H1 (cell line): ENCODE results near the gene C5orf52. TPM values are rescaled to one million over a fixed set of nuclear protein-coding genes. Genes with fewer than 3 reads are reported as not detected.

ENCODE experiments used
- CBX5 ChIP-seq: fragments of 300-800, 300-1000 bp; sonication (generic); IDR thresholded peaks from 2 replicates; pipeline ENCODE4 v1.7.1; 2016; ENCODE audit warnings: antibody characterized with exemption, low read length, low read depth
- CHD2 ChIP-seq: IDR thresholded peaks from 2 replicates; pipeline ENCODE4 v1.6.1; 2012; ENCODE audit warnings: low read length, improper control_type of control experiment
- JUND ChIP-seq: IDR thresholded peaks from 2 replicates; pipeline ENCODE4 v1.6.1; 2011; ENCODE audit warnings: mild to moderate bottlenecking, improper control_type of control experiment, low read length
- POLR2AphosphoS5 ChIP-seq: IDR thresholded peaks from 2 replicates; pipeline ENCODE4 v1.6.1; 2011; ENCODE audit warnings: low read depth, low read length
- RNF2 ChIP-seq: fragments of 200-900, 300-1000 bp; sonication (generic); IDR thresholded peaks from 2 replicates; pipeline ENCODE4 v1.7.1; 2016; ENCODE audit warnings: borderline replicate concordance, low read depth, mild to moderate bottlenecking, antibody characterized with exemption, low read length; ENCODE audit not compliant: poor library complexity, severe bottlenecking; ENCODE audit errors: missing control alignments
- SIX5 ChIP-seq: IDR thresholded peaks from 2 replicates; pipeline ENCODE4 v1.6.1; 2011; ENCODE audit warnings: mild to moderate bottlenecking, low read depth, low read length
- SRF ChIP-seq: IDR thresholded peaks from 2 replicates; pipeline ENCODE4 v1.6.1; 2011; ENCODE audit warnings: mild to moderate bottlenecking, low read depth, low read length, moderate library complexity
- polyA plus RNA-seq, 7 experiments: library from polyadenylated mRNA; depleted of rRNA in 3 of 7; stranded (reverse) in 5 of 7; unstranded in 2 of 7; fragments of >200 nt in 5 of 7; fragments of 200-250 nt in 2 of 7; gene quantifications; 1 replicate in 5 of 7; 2 replicates in 1 of 7; 4 replicates in 1 of 7; pipeline versions ENCODE4 v1.2.1 to v1.2.3, GENCODE V29; 2011 to 2013; ENCODE audit warnings: missing spikeins in 2 of 7, mixed read lengths in 2 of 7
- total RNA-seq: library from RNA; stranded (reverse); fragmentation: NEBNext Ultra II Directional; extraction: Animal tissue kit (Norgen Biotek cat#: 25700); gene quantifications from 2 replicates; pipeline ENCODE4 v1.2.1, GENCODE V29; 2021
- TF ChIP-seq, protein P1 (sequence below): fragments of 300-600 bp; sonication (generic); IDR thresholded peaks from 2 replicates; pipeline ENCODE4 v1.7.1; 2012; ENCODE audit warnings: low read length, moderate library complexity, mild to moderate bottlenecking, inconsistent platforms; ENCODE audit not compliant: insufficient replicate concordance
- TF ChIP-seq, protein P2 (sequence below): IDR thresholded peaks from 2 replicates; pipeline ENCODE4 v1.6.1; 2011; ENCODE audit warnings: low read length, improper control_type of control experiment

C5orf52 gene
- total and polyA plus RNA-seq, 2 of the 8 experiments (the other 6 are each of a cell fraction or from before 2014, with no cell fraction given) = not detected

DNA sequence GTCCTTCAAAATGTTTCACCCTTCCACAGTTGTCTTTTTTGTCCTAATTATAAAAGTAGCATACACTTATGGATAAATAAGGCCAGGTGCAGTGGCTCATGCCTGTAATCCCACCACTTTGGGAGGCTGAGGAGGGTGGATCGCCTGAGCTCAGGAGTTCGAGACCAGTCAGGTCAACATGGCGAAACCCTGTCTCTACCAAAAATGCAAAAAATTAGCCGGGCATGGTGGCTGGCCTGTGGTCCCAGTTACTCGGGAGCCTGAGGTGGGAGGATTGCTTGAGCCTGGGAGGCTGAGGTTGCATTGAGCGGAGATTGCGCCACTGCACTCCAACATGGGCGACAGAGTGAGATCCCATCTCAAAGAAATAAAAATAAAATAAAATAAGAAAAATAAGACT lies 1.6 kb downstream of the C5orf52 start (continued):
- TF ChIP-seq, protein P1, sequence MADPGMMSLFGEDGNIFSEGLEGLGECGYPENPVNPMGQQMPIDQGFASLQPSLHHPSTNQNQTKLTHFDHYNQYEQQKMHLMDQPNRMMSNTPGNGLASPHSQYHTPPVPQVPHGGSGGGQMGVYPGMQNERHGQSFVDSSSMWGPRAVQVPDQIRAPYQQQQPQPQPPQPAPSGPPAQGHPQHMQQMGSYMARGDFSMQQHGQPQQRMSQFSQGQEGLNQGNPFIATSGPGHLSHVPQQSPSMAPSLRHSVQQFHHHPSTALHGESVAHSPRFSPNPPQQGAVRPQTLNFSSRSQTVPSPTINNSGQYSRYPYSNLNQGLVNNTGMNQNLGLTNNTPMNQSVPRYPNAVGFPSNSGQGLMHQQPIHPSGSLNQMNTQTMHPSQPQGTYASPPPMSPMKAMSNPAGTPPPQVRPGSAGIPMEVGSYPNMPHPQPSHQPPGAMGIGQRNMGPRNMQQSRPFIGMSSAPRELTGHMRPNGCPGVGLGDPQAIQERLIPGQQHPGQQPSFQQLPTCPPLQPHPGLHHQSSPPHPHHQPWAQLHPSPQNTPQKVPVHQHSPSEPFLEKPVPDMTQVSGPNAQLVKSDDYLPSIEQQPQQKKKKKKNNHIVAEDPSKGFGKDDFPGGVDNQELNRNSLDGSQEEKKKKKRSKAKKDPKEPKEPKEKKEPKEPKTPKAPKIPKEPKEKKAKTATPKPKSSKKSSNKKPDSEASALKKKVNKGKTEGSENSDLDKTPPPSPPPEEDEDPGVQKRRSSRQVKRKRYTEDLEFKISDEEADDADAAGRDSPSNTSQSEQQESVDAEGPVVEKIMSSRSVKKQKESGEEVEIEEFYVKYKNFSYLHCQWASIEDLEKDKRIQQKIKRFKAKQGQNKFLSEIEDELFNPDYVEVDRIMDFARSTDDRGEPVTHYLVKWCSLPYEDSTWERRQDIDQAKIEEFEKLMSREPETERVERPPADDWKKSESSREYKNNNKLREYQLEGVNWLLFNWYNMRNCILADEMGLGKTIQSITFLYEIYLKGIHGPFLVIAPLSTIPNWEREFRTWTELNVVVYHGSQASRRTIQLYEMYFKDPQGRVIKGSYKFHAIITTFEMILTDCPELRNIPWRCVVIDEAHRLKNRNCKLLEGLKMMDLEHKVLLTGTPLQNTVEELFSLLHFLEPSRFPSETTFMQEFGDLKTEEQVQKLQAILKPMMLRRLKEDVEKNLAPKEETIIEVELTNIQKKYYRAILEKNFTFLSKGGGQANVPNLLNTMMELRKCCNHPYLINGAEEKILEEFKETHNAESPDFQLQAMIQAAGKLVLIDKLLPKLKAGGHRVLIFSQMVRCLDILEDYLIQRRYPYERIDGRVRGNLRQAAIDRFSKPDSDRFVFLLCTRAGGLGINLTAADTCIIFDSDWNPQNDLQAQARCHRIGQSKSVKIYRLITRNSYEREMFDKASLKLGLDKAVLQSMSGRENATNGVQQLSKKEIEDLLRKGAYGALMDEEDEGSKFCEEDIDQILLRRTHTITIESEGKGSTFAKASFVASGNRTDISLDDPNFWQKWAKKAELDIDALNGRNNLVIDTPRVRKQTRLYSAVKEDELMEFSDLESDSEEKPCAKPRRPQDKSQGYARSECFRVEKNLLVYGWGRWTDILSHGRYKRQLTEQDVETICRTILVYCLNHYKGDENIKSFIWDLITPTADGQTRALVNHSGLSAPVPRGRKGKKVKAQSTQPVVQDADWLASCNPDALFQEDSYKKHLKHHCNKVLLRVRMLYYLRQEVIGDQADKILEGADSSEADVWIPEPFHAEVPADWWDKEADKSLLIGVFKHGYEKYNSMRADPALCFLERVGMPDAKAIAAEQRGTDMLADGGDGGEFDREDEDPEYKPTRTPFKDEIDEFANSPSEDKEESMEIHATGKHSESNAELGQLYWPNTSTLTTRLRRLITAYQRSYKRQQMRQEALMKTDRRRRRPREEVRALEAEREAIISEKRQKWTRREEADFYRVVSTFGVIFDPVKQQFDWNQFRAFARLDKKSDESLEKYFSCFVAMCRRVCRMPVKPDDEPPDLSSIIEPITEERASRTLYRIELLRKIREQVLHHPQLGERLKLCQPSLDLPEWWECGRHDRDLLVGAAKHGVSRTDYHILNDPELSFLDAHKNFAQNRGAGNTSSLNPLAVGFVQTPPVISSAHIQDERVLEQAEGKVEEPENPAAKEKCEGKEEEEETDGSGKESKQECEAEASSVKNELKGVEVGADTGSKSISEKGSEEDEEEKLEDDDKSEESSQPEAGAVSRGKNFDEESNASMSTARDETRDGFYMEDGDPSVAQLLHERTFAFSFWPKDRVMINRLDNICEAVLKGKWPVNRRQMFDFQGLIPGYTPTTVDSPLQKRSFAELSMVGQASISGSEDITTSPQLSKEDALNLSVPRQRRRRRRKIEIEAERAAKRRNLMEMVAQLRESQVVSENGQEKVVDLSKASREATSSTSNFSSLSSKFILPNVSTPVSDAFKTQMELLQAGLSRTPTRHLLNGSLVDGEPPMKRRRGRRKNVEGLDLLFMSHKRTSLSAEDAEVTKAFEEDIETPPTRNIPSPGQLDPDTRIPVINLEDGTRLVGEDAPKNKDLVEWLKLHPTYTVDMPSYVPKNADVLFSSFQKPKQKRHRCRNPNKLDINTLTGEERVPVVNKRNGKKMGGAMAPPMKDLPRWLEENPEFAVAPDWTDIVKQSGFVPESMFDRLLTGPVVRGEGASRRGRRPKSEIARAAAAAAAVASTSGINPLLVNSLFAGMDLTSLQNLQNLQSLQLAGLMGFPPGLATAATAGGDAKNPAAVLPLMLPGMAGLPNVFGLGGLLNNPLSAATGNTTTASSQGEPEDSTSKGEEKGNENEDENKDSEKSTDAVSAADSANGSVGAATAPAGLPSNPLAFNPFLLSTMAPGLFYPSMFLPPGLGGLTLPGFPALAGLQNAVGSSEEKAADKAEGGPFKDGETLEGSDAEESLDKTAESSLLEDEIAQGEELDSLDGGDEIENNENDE = no peak
- TF ChIP-seq SRF (no peak), CBX5 (no peak), POLR2AphosphoS5 (no peak), SIX5 (no peak), CHD2 (no peak), RNF2 (no peak), JUND (no peak)
- TF ChIP-seq, protein P2, sequence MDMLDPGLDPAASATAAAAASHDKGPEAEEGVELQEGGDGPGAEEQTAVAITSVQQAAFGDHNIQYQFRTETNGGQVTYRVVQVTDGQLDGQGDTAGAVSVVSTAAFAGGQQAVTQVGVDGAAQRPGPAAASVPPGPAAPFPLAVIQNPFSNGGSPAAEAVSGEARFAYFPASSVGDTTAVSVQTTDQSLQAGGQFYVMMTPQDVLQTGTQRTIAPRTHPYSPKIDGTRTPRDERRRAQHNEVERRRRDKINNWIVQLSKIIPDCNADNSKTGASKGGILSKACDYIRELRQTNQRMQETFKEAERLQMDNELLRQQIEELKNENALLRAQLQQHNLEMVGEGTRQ = no peak
